BJ (cell line): ENCODE data around the gene PRELID3B. TPM values are rescaled to one million over a fixed set of nuclear protein-coding genes. Genes with fewer than 3 reads are reported as not detected.

Experiments used
- CTCF ChIA-PET: fragments of 350-600 bp; formaldehyde crosslinking; extraction: SDS; loops from one replicate; lab custom pipeline; 2021; ENCODE audit warnings: antibody characterized with exemption, inconsistent platforms; lab: Yijun Ruan, JAX
- POLR2A ChIA-PET: fragments of 300-600 bp; sonication (Branson Sonifier 250); formaldehyde crosslinking; extraction: SDS; loops from one replicate; lab custom pipeline; 2021; ENCODE audit warnings: antibody characterized with exemption; lab: Charles Lee
- DNase-seq: peaks from one replicate; pipeline ENCODE4 v3.0.0-alpha.2; 2011; ENCODE audit warnings: low read depth
- H3K27me3 ChIP-seq: 2 replicates; pipeline ENCODE4 v1.6.0; 2011; ENCODE audit warnings: low read length; ENCODE audit not compliant: control insufficient read depth, insufficient read depth
- H3K36me3 ChIP-seq: 2 replicates; pipeline ENCODE4 v1.5.1; 2011; ENCODE audit warnings: low read length; ENCODE audit not compliant: control insufficient read depth, insufficient read depth
- H3K4me3 ChIP-seq: 2 replicates; pipeline ENCODE4 v1.5.1; 2011; ENCODE audit warnings: low read depth, mild to moderate bottlenecking, control low read depth, low read length
- CTCF ChIP-seq: IDR thresholded peaks from 2 replicates; pipeline ENCODE4 v1.5.1; 2011; ENCODE audit warnings: low read depth, mild to moderate bottlenecking, control low read depth, inconsistent platforms, low read length, moderate library complexity; ENCODE audit not compliant: insufficient read depth
- polyA plus RNA-seq: library from polyadenylated mRNA; depleted of rRNA; stranded (reverse); fragments of >200 nt; gene quantifications from 2 replicates; pipeline ENCODE4 v1.2.3, GENCODE V29; 2011

The PRELID3B gene
- polyA plus RNA-seq, 1 experiment = 76.0 TPM

- peak overlapping the region; percentile 86 for H3K4me3 ChIP-seq
- POLR2A ChIA-PET = no interaction called here
These were observed 34.7 kb downstream of the PRELID3B start for GRCh38 chr20:59007665-59008511.

DNA sequence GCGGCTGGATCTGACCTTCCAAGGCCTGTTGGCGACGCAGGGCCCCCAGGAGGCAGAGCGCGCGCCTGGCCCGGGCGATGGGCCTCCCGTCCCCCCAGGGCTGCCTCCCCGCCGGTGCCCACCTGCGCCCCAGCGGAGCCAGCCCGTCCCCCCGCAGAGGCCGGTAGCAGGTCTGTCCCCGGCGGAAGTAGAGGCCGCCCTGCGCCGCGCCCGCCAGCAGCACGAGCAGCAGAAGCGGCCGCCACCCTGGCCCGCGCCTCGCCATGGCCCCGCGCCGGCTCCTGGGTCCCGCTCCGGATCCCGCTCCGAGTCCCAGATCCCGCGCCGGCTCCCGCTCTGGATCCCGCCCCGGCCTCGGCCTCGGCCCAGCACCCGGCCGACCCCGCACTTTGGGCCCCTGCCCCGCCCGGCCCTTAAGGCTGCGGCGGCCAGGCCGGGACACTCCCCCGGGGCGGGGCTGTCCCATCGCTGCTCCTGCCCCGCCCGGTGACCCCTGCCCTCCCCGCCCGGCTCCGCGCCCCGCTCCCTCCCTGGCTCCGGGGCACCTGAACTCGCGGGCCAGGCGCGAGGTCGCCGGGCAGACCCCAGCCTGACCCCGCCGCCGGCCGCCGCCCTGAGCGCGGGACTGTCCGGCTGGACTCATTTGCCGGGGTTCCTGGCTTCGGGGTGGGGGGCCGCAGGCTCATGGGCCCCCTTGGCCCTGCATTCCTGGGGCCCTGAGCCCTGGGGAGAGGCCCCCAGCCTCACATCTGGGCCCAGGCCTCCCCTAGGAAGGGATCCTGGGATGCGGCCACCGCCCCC lies 35.5 kb downstream of the PRELID3B start, which contains the start of gene CTSZ:
TSS of gene CTSZ (minus strand) at position 391 of the 801 bp plus-strand sequence. CDS start at position 265, 126 bp downstream.
- no peak for DNase-seq
- ChIA-PET POLR2A (no interaction called here), CTCF (no interaction called here)

More at GRCh38 chr20:59007665-59008511, 34.7 kb downstream of the PRELID3B start:
- Histone ChIP-seq H3K27me3 (no peaks in the 10 kb centered on the region), H3K36me3 (peaks cover 5% of the 10 kb centered on the region)
- CTCF ChIA-PET = no interaction called here
- TF ChIP-seq CTCF = no peak
- no peak for DNase-seq

DNA sequence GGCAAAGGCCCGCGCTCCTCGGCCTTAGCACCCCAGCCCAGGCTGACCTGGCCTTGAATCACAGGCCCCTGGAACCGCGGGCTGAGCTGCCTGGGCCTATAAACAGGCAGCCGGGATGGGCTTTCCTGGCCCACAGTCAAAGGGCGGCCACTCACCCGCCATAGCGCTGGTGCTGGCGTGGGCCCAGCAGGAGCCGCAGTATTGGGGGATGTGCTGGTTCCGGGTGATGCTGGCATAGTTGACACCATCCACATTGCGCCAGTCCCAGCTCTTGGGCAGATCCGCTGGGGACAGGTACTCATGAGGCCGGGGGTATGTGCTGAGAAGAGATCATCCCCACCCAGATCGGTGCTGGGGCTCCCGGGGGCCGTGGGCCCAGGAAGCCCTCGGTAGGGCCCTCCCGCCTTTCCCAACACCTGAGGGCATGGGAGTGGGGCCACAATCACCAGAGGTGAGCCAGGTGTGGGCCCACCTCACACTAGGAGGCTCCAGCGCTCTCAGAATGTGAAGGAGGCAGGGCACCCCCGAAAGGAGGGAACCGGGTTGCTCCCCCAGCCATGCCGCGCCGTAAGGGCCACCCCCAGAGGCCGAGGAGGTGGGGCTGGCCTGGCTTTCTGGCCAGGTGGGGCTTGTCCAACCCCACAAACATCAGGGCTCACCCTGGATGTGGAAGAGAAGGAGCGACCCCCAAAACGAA lies 36.3 kb downstream of the PRELID3B start:
- peaks cover 16% of the 10 kb centered on the region for H3K36me3 ChIP-seq
- ChIA-PET POLR2A (no interaction called here), CTCF (no interaction called here)
- no peaks in the 10 kb centered on the region for H3K27me3 ChIP-seq
- DNase-seq = no peak
- no peak for TF ChIP-seq CTCF
- peak overlapping the region; percentile 86 for H3K4me3 ChIP-seq

More for the DNA sequence above, 35.5 kb downstream of the PRELID3B start, which contains the start of gene CTSZ:
- Histone ChIP-seq H3K27me3 (no peaks in the 10 kb centered on the region), H3K4me3 (peak within 1 kb of the TSS; percentile 86), H3K36me3 (peaks cover 11% of the 10 kb centered on the region)
- TF ChIP-seq CTCF = no peak

DNA sequence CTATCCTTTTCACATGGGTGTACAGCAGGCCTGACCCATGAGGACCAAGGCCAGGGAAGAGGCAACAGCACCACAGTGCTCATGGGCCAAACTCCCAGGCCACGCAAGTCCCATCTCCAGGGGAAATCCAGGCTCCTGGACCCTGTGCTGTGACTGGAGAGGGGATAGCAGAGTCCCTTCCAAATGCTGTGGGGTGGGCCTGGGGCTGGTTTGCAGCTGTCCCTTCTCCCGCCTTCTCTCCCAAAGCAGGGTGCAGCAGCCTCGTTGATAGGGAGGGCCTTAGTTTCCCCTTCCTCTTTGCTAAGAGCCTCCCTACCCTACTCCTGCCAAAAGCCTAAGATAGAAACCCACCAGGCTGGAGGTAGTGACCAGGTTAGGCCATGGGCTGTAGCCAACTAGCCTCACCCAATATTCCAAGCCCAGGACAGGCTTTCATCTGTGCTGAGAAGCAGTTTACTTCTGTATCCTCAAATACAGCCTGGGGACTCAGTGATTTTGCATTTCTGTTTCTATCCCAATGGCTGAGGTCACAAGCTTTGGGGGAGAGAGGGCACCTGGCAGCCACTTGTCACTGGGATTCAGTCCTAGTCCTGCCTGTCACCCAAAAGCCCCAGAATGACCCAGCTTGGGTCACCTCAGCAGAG lies 36.9 kb downstream of the PRELID3B start:
- ChIA-PET CTCF (no interaction called here), POLR2A (no interaction called here)
- no peak for TF ChIP-seq CTCF
- H3K36me3 ChIP-seq = peaks cover 20% of the 10 kb centered on the region
- peak overlapping the region; percentile 86 for H3K4me3 ChIP-seq
- H3K27me3 ChIP-seq = no peaks in the 10 kb centered on the region
- DNase-seq = no peak
